HUES48 (cell line): ENCODE results near the gene PVALEF.

ENCODE experiments used
- H3K27ac ChIP-seq: one replicate; pipeline ENCODE4 v1.7.0; 2013; ENCODE audit warnings: low read depth, low read length, inconsistent platforms
- H3K27me3 ChIP-seq: 2 replicates; pipeline ENCODE4 v1.6.1; 2013; ENCODE audit warnings: mild to moderate bottlenecking, low read length; ENCODE audit not compliant: control insufficient read depth, insufficient read depth
- H3K36me3 ChIP-seq: 2 replicates; pipeline ENCODE4 v1.6.1; 2013; ENCODE audit warnings: low read length; ENCODE audit not compliant: control insufficient read depth, insufficient read depth
- H3K4me1 ChIP-seq: 2 replicates; pipeline ENCODE4 v1.6.1; 2013; ENCODE audit warnings: mild to moderate bottlenecking, low read length; ENCODE audit not compliant: control insufficient read depth, insufficient read depth
- H3K4me3 ChIP-seq: 2 replicates; pipeline ENCODE4 v1.5.1; 2013; ENCODE audit warnings: mild to moderate bottlenecking, low read depth, low read length
- H3K9ac ChIP-seq: 2 replicates; pipeline ENCODE4 v1.6.1; 2013; ENCODE audit warnings: mild to moderate bottlenecking, low read depth, low read length, moderate library complexity
- H3K9me3 ChIP-seq: 2 replicates; pipeline ENCODE4 v1.6.1; 2013; ENCODE audit warnings: low read length; ENCODE audit not compliant: control insufficient read depth, insufficient read depth

PVALEF gene

DNA sequence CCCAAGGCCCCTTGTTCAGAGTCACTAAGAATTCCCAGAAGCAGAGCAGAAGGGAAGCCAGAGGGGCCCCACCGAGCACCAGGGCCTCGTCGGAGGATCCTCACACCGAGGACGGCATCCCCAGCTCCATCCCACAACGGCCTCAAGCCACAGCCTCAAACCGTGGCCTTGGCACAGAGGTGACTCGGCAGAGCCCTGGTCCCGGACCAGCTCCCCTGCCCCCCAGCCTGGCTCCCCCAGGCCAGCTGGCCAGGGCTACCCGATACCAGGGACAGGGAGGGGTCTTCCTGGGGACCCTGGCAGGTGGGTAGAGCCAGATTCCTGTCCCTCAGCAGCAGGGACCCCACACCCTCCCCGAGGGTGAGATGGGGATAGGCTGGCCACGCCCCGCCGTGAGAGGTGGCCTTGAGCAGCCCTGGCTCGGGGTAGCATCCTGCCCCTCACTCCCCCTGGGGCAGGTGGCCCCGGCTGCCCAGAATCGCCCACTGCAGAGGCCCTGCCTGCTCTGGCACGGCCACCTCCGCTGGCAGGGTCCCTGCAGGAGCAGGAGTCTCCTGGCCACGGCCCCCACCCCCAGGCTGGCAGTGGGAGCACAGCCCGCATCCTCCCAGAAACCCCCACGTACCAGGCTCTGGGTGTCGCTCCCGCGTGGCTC, 5.6 kb upstream of the PVALEF start:
- Histone ChIP-seq H3K4me3 (no peak overlapping the region), H3K9me3 (no peaks in the 10 kb centered on the region)

DNA sequence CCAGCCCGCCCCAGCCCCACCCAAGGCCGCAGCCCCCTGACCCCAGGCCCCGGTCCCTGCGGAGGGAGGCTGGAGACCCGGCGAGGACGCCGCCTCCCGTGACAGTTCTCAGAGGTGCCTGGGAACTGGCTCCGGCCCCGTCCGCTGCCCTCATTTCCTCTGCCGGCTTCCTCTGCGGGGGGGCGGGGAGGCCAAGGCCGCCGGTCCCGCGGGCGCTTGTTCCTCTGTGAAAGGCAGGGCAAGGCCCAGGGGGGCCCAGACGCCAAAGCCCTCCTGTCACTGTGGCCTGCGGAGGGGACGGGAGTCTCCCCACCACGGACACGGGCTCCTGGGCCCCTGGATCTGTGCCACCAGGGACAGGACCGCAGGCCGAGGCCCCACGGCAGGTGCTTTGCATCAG, 5.0 kb upstream of the PVALEF start:
- H3K36me3 ChIP-seq = no peaks in the 10 kb centered on the region
- no peaks in the 10 kb centered on the region for H3K9me3 ChIP-seq
- H3K27ac ChIP-seq = no peak overlapping the region
- no peak overlapping the region for H3K9ac ChIP-seq
- H3K4me3 ChIP-seq = no peak overlapping the region
- H3K27me3 ChIP-seq = no peaks in the 10 kb centered on the region
- H3K4me1 ChIP-seq = no peaks in the 10 kb centered on the region

More for the DNA sequence above, 5.6 kb upstream of the PVALEF start:
- Histone ChIP-seq H3K27ac (no peak overlapping the region), H3K9ac (no peak overlapping the region), H3K36me3 (no peaks in the 10 kb centered on the region), H3K27me3 (no peaks in the 10 kb centered on the region), H3K4me1 (no peaks in the 10 kb centered on the region)

DNA sequence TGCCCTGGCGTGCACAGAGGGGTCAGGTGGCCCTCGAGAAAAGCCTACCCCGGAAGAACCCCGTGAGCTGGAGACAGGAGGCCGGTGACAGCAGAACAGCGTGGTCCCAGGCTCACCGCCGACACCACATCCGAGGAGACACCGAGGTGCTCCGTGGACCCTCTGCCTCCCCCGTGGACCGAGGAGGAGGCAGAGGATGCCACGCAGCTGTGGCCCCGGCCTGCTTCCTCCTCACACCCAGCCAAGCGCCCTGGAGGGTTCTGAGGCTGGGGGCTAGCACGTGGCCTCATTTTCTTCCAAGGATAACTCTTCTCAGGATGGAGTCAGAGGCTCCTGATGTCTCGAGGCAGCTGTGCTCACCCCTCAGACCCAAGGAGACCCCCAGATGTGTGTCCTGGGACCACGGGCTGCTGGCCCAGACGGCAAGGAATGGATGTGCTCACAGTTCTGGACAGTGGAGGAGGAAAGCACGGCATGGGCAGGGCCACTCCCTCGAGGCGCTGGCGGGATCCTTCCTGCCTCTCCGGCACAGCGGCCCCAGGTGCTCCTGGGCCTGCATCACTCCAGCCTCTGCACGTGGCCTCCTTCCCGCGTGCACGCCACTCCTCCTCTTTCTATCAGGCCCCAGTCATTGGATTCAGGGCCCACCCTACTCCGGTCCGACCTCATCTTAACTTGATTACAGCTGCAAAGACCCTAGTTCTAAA, 4.4 kb upstream of the PVALEF start:
- Histone ChIP-seq H3K9me3 (no peaks in the 10 kb centered on the region), H3K4me3 (no peak overlapping the region), H3K36me3 (no peaks in the 10 kb centered on the region), H3K27me3 (peaks cover 3% of the 10 kb centered on the region; the same call in 1 of the 2 replicates), H3K9ac (no peak overlapping the region), H3K27ac (no peak overlapping the region), H3K4me1 (no peaks in the 10 kb centered on the region)

DNA sequence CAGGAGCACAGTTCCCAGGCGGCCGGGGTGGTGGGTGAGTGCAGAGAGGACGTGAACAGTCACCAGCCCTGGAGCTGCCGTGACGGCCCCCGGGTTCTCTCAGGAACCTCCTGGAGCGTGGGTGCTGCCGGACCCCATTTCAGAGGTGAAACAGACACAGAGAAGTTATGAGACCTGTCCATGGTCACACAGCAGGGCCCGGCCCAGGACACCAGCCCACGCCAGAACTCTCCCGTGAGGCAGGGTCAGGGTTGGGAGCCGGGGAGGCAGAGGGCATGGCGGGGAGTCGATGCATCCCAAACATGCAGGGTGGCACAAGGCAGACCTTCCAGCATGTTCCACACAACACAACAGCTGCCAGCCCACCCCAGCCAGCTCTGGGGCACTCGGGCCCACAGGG, 3.8 kb upstream of the PVALEF start:
- Histone ChIP-seq H3K9me3 (no peaks in the 10 kb centered on the region), H3K27ac (no peak overlapping the region), H3K36me3 (no peaks in the 10 kb centered on the region), H3K9ac (no peak overlapping the region), H3K4me1 (no peaks in the 10 kb centered on the region), H3K27me3 (peaks cover 4% of the 10 kb centered on the region; the same call in 1 of the 2 replicates), H3K4me3 (no peak overlapping the region)

DNA sequence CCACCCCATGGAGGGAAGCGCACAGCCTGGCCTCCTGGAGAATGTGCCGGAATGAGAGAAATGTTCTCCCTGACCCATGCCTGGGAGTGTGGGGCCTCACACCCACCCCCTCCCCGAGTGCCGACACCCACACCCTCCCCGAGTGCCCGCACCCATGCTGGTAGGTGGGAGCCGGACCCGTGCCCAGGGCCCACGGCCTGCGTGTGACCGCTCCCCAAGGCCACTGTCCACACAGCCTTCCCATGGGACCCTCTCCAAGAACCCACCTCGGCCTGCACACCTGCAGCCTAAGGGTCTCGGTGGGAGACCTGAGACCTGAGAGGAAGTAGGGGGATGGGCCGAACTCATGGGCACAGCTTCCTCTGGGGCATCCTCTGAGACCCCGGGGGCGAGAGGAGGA, 3.3 kb upstream of the PVALEF start:
- H3K4me1 ChIP-seq = no peaks in the 10 kb centered on the region
- H3K36me3 ChIP-seq = no peaks in the 10 kb centered on the region
- H3K27ac ChIP-seq = no peak overlapping the region
- no peak overlapping the region for H3K9ac ChIP-seq
- no peak overlapping the region for H3K4me3 ChIP-seq
- H3K9me3 ChIP-seq = no peaks in the 10 kb centered on the region
- H3K27me3 ChIP-seq = peaks cover 8% of the 10 kb centered on the region; the same call in 1 of the 2 replicates

DNA sequence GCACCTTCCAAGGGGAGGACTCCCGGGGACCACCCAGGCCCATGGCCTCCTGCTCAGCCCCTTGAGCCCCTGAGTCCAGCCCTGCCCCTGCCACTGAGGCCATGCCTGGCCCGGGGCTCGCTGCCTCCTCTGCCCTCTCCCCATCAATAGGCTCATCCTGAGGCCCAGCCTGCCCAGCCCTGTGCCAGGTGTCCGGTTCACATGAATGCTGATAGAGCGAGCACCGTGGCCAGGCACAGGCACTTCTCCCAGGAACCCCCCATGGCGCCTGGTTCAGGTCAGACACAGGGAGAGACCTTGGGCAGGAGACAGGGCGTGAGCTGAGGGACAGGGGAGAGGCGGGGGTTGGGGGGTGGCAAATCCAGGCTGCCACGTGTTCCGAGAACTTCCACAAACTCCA, 2.8 kb upstream of the PVALEF start:
- H3K9me3 ChIP-seq = no peaks in the 10 kb centered on the region
- no peak overlapping the region for H3K27ac ChIP-seq
- H3K27me3 ChIP-seq = peaks cover 8% of the 10 kb centered on the region
- no peak overlapping the region for H3K4me3 ChIP-seq
- no peaks in the 10 kb centered on the region for H3K36me3 ChIP-seq
- no peaks in the 10 kb centered on the region for H3K4me1 ChIP-seq
- H3K9ac ChIP-seq = no peak overlapping the region

DNA sequence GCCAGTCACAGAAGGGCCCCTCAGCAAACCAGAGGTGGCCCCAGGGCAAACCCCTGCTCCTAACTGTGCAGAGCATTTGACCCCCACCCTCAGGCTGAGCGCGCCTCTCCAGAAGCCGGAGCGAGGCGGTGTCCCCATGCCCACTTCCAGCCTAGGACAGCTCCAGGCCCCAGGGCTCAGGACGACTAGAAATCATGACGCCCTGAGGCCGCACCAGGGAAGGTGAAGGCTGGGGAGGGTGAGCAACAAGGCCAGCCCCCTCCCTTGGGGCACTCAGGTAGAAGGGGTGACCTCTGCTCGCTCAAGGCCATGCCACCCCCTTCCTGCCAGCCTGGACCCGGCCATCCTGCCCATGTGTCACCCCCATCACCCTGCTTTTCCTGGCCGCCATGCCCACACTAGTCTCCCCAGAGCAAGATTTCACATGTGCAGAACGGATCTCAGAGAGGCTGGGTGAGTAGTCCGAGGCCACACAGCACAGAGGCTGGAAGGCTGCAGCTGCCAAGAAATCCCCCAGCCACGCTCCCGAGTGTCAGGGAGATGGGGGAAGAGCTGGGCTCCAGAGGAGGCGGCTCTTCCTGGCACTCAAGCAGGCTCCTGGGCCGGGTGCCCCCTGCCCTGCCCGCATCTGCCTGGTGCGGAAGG, 2.1 kb upstream of the PVALEF start:
- peaks cover 8% of the 10 kb centered on the region for H3K27me3 ChIP-seq
- no peak overlapping the region for H3K27ac ChIP-seq
- H3K4me1 ChIP-seq = no peaks in the 10 kb centered on the region
- H3K9ac ChIP-seq = no peak overlapping the region
- H3K36me3 ChIP-seq = no peaks in the 10 kb centered on the region
- H3K9me3 ChIP-seq = no peaks in the 10 kb centered on the region
- no peak overlapping the region for H3K4me3 ChIP-seq

DNA sequence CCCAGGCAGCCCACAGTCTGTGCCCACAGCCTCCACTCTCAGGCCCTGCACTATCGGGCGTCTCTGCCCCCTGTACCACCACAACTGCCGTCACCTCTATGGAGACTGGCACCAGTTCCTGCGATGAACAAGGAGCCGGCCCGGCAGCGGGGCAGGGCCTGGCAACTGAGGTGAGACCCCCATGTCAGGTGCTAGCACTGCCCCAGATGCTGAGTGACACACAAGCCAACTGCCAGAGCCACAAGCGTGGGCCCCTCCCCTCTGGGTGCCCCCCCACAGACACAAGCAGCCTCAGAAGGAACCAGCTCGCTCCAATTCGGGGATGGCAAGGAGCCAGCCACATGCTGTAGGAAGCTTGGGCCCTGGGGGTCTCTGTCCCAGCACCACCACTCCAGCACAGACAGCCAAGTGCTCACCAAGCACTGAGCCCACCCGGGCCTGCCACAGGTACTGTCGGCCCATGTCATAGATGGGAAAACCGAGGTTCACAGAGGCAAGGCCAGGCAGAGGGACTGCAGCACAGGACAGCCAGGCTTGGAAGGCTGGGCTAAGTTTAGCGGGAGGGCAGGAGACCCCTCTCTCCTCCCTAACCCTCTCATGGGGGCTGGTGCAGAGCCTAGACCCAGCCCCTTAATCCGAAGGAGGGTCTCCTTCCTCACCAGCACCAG, 1.5 kb upstream of the PVALEF start:
- Histone ChIP-seq H3K9ac (no peak overlapping the region), H3K9me3 (no peaks in the 10 kb centered on the region), H3K4me1 (no peaks in the 10 kb centered on the region), H3K36me3 (no peaks in the 10 kb centered on the region), H3K27ac (no peak overlapping the region), H3K4me3 (no peak overlapping the region), H3K27me3 (peaks cover 8% of the 10 kb centered on the region)

DNA sequence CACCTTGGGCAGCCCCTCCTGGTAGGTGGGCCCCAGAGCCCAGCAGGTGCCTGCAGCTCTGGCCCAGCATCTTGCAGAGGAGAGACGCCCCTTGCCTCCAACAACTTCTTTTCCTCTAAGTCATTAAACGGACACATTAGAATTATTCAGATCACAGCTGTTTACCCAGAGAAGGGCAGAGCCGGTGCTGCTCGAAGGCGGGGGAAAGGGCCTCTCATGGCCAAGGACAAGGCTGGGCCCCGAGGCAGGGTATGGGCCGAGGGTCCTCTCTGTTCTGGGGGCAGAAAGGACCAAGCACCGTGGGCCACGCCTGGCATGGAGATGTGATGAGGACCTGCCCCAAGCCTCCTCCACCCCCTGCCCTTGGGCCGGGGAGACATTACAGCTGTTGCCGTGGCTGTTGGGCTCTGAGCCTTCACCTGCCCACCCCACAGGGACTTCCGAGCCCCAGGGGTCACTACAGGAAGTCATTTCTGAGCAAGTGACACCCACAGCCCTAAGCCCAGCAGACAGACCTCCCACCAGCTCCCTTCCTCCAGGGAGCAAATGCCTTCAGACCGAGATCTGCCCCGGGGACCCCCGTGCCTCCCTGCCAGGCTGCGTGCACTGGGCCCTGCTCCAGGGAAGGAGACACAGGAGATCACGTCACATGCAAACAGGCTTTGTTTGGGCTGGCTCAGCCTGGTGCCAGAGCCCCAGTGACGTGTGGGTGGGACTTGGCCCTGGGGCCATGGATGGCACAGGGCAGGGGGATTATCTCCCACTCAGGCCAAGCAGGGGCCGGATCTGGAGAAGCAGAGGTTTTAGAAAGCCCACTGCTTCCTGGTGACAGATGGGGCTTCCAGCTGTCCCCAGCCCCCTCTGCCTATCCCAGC, 699 bp upstream of the PVALEF start:
- no peak overlapping the region for H3K9ac ChIP-seq
- no peak overlapping the region for H3K4me3 ChIP-seq
- H3K4me1 ChIP-seq = no peaks in the 10 kb centered on the region
- H3K27me3 ChIP-seq = peaks cover 8% of the 10 kb centered on the region
- no peak overlapping the region for H3K27ac ChIP-seq
- H3K36me3 ChIP-seq = no peaks in the 10 kb centered on the region
- H3K9me3 ChIP-seq = no peaks in the 10 kb centered on the region

DNA sequence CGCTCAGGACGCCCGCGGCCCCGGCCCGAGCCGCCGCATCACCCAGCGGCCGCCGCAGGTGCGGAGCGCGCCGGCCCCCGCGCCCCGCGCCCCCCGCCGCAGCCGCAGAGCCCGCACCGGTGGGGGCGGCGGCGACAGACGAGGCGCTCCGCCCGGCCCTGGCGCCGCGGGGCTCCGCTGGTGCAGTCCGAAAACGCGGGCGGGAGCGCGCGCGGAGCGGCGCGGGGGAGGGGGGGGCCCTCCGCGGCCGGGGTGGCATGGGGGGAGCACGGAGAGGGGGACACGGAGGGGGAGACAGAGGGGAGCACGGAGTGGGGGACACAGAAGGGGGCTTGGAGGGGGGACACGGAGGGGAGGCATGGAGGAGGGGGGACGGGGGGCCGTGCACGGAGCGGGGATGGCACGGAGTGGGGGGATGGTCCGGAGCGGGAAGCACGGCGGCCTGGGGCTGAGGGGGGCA, 756 bp downstream of the PVALEF start, which contains the start of gene AATK:
Gene AATK (minus strand): TSS at position 189 of the 460 bp plus-strand sequence. CDS start 229 bp downstream, outside the sequence.
- peak within 1 kb of the TSS; percentile 50; the same call in 1 of the 2 replicates for H3K4me3 ChIP-seq
- H3K27ac ChIP-seq = no peak within 1 kb of the TSS
- H3K4me1 ChIP-seq = no peaks in the 10 kb centered on the region
- no peak within 1 kb of the TSS for H3K9ac ChIP-seq
- no peaks in the 10 kb centered on the region for H3K36me3 ChIP-seq
- H3K27me3 ChIP-seq = peaks cover 8% of the 10 kb centered on the region
- no peaks in the 10 kb centered on the region for H3K9me3 ChIP-seq
